KMS-11 (cell line): ENCODE measurements around the gene TKT.

ENCODE experiments used
- H2AFZ ChIP-seq: fragments of 200-600 bp; sonication (generic); 2 replicates; pipeline ENCODE4 v1.6.1; 2016; ENCODE audit warnings: antibody characterized with exemption, mixed run types, low read depth
- H3K27ac ChIP-seq: fragments of 200-600 bp; sonication (generic); 2 replicates; pipeline ENCODE4 v1.6.1; 2016; ENCODE audit warnings: mild to moderate bottlenecking, mixed run types
- H3K27me3 ChIP-seq: fragments of 200-600 bp; sonication (generic); 2 replicates; pipeline ENCODE4 v1.6.1; 2017; ENCODE audit warnings: mild to moderate bottlenecking, low read depth, mixed run types, moderate library complexity; ENCODE audit not compliant: insufficient read depth
- H3K36me3 ChIP-seq: fragments of 200-600 bp; sonication (generic); 2 replicates; pipeline ENCODE4 v1.6.1; 2017; ENCODE audit warnings: mild to moderate bottlenecking, mixed run types; ENCODE audit not compliant: insufficient read depth
- H3K4me1 ChIP-seq: fragments of 200-600 bp; sonication (generic); 2 replicates; pipeline ENCODE4 v1.6.1; 2016; ENCODE audit warnings: mild to moderate bottlenecking, low read depth, mixed run types; ENCODE audit not compliant: poor library complexity, severe bottlenecking
- H3K4me2 ChIP-seq: fragments of 200-600 bp; sonication (generic); 2 replicates; pipeline ENCODE4 v1.7.0; 2016; ENCODE audit warnings: mild to moderate bottlenecking, mixed run types
- H3K4me3 ChIP-seq: fragments of 200-600 bp; sonication (generic); IDR thresholded peaks from 2 replicates; pipeline ENCODE4 v1.6.1; 2017; ENCODE audit warnings: low read depth, low read length, mixed read lengths; ENCODE audit not compliant: insufficient read depth
- H3K79me2 ChIP-seq: fragments of 200-600 bp; sonication (generic); 2 replicates; pipeline ENCODE4 v1.6.1; 2016; ENCODE audit warnings: low read depth, mixed run types; ENCODE audit not compliant: insufficient read depth
- H3K9ac ChIP-seq: fragments of 200-600 bp; sonication (generic); 2 replicates; pipeline ENCODE4 v1.6.1; 2016; ENCODE audit warnings: mild to moderate bottlenecking, mixed run types
- H4K20me1 ChIP-seq: fragments of 200-600 bp; sonication (generic); 2 replicates; pipeline ENCODE4 v1.6.1; 2016; ENCODE audit warnings: mild to moderate bottlenecking, mixed run types; ENCODE audit not compliant: insufficient read depth
- TF ChIP-seq, protein P1 (sequence below): fragments of 200-600 bp; sonication (generic); conservative IDR thresholded peaks from 2 replicates; pipeline ENCODE4 v1.6.1; 2017; ENCODE audit warnings: low read depth, mild to moderate bottlenecking, antibody characterized with exemption, low read length, moderate library complexity, mixed read lengths

The TKT gene

DNA sequence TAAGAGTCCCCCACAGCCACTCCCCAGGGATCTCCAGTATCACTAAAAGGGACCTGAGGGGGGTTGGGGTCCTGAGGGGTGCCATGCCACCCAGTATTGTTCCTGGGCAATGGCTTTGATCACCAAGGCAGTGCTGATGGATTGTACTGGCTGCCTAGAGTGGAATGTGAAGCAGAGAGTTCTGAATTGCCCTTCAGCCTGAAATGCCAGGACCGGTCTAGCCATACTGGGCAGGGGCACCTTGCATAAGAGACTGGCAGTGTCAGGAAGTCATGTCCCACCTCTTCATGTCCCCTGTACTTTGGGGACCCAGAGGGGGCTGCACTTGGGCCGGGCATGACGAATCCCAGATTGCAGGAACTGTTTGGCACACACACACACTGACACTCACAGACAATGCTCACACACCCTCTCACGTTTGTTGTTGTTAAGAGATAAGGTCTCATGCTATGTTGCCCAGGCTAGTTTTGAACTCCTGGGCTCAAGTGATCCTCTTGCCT lies 4.5 kb upstream of the TKT start:
- Histone ChIP-seq H3K4me1 (peaks cover 10% of the 10 kb centered on the region), H3K9ac (no peak overlapping the region), H3K36me3 (no peaks in the 10 kb centered on the region), H3K27me3 (no peaks in the 10 kb centered on the region), H3K79me2 (peaks cover 2% of the 10 kb centered on the region; the same call in 1 of the 2 replicates), H3K4me3 (no peak overlapping the region), H3K27ac (no peak overlapping the region), H3K4me2 (no peak overlapping the region), H4K20me1 (no peaks in the 10 kb centered on the region), H2AFZ (no peak overlapping the region)
- TF ChIP-seq, protein P1, sequence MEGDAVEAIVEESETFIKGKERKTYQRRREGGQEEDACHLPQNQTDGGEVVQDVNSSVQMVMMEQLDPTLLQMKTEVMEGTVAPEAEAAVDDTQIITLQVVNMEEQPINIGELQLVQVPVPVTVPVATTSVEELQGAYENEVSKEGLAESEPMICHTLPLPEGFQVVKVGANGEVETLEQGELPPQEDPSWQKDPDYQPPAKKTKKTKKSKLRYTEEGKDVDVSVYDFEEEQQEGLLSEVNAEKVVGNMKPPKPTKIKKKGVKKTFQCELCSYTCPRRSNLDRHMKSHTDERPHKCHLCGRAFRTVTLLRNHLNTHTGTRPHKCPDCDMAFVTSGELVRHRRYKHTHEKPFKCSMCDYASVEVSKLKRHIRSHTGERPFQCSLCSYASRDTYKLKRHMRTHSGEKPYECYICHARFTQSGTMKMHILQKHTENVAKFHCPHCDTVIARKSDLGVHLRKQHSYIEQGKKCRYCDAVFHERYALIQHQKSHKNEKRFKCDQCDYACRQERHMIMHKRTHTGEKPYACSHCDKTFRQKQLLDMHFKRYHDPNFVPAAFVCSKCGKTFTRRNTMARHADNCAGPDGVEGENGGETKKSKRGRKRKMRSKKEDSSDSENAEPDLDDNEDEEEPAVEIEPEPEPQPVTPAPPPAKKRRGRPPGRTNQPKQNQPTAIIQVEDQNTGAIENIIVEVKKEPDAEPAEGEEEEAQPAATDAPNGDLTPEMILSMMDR = no peak

DNA sequence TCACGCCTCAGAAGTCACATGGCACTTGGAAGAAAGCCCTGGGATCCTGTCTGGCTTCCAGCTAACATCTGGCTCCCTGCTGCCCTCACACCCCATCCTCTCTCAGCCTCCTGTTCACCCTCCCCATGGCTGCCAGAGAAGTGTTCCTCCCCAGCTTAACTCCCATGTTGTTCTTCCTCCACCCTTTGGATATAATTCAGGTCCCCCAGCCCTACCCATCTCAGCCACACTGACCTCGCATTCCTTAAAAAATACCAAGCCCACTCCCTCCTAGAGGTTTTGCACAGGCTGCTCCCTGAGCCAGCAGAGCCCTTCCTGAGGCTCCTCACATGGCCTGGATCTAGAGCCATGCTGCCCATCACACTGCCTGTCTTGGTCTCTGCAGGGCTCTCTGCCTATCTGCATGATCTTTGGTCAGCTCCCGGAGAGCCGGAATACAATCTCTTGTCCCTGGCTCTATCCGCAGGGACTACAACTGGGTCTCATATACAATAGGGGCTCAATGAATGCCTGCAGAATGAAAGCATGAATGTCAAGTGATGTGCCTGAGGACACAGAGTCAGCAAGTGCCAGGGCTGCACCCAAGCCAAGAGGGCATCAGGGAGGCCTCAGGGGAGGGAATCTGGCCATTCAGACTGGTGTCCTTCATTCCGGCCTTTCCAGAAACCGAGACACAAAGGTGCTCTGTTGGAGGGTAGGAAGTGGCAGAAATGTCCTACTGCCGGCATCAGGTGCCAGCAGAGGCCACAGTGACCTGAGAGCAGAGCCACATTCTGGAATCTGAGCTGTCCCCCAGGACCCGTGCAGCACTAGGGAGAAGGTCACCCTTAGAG lies 3.8 kb upstream of the TKT start:
- H3K27ac ChIP-seq = no peak overlapping the region
- H3K4me1 ChIP-seq = peaks cover 10% of the 10 kb centered on the region
- no peak overlapping the region for H3K4me2 ChIP-seq
- no peak overlapping the region for H3K4me3 ChIP-seq
- no peak overlapping the region for H2AFZ ChIP-seq
- H3K9ac ChIP-seq = no peak overlapping the region
- TF ChIP-seq, protein P1 = no peak
- 0 out of 2 replicates have a peak, but pooled peaks cover under 1% of the 10 kb centered on the region for H4K20me1 ChIP-seq
- H3K36me3 ChIP-seq = no peaks in the 10 kb centered on the region
- H3K79me2 ChIP-seq = peaks cover 9% of the 10 kb centered on the region
- no peaks in the 10 kb centered on the region for H3K27me3 ChIP-seq

DNA sequence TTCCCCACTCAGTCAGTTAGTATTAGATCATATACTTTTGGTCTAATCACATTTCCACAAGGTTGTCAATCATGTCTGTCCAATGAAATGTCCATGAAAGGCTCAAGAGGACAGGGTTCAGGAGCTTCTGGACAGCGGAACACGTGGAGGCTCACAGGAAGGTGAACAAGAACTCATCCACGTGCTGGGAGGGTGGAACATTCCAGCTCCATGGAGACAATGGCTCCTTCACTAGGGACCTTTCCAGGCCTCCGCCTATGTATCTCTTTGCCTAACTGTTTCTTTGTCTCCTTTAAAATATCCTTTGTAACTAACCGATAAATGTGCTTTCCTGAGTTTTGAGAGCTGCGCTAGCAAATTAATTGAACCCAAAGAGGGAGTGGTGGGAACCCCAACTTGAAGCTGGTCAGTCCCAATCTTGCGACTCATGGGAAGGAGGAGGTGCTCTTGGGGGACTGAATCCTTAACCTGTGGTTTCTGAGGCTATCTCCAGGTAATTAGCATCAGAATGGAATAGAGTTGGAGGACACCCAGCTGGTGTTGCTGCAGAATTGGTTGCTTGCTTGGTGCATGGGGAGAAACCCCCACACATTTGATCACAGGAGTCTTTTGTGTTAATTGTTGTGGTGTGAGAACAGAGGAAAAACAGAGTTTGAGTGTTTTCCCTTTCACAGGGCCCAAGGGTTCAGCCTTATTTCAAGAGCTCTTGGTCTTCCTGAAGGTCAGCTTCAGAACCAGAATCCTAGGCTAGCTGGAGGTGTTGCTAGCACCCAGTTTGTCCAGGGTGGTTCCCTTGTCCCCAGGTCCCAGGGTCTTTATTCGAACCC lies 3.0 kb upstream of the TKT start:
- H3K36me3 ChIP-seq = no peaks in the 10 kb centered on the region
- no peak overlapping the region for H2AFZ ChIP-seq
- H3K4me2 ChIP-seq = no peak overlapping the region
- H3K9ac ChIP-seq = no peak overlapping the region
- H3K79me2 ChIP-seq = peaks cover 17% of the 10 kb centered on the region
- no peak overlapping the region for H3K4me3 ChIP-seq
- peaks cover 13% of the 10 kb centered on the region for H3K4me1 ChIP-seq
- H3K27me3 ChIP-seq = no peaks in the 10 kb centered on the region
- no peak overlapping the region for H3K27ac ChIP-seq
- TF ChIP-seq, protein P1 = no peak
- peaks cover 8% of the 10 kb centered on the region for H4K20me1 ChIP-seq

DNA sequence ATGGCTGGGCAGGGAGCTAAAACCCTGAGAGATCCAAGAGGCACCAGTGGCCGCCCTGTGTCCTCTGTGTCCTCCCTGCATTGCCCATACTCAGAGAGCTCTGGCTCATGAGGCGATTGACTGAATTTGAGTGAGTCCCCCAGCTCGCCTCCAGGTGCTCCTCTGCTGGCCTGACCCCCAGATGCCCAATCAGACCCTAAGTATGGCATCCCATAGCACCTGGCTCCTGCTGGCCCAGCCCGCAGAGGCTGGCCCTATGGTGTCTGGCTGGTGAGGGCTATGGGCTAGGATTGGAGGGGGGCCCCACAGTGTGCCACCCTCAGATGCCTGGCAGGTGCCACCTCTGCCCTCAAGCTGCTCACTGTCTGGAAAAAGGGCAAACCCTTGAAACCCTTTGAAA lies 1.6 kb upstream of the TKT start:
- Histone ChIP-seq H3K4me1 (peaks cover 27% of the 10 kb centered on the region), H3K9ac (no peak overlapping the region)
- TF ChIP-seq, protein P1 = no peak

More for the DNA sequence above, 1.6 kb upstream of the TKT start:
- Histone ChIP-seq H3K27ac (no peak overlapping the region), H4K20me1 (peaks cover 14% of the 10 kb centered on the region), H3K36me3 (no peaks in the 10 kb centered on the region), H3K79me2 (peaks cover 31% of the 10 kb centered on the region), H3K4me2 (no peak overlapping the region), H3K4me3 (no peak overlapping the region), H3K27me3 (no peaks in the 10 kb centered on the region), H2AFZ (no peak overlapping the region)
